GM20431 (cell line): ENCODE results near the gene AFAP1.

Experiments used
- in situ Hi-C: fragments of 300-500 bp; cut with MseI, MboI; formaldehyde crosslinking; loops from one replicate; pipeline ENCODE4 v1.15.0; 2020; ENCODE audit warnings: low sequenced_read_pairs; ENCODE audit not compliant: unreplicated experiment

AFAP1 gene

DNA sequence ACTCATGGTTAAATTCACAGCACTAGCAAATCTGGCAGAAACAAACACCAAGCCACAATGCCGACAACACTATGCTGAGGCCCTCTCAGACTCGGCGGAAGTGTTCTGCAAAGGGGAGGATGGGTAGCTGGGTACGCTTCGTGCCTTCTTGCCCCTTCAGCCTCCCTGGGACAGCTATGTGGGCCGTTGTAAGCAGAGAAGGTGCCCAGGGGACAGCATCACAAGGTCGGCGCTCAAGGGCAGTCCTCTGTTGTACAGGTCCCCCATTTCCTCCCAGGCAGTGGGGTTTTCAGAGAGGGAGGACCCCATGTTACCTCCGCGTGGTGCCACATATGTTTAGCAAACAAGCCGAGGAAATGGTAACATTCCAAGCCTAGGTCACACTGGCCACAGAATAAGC is 173.6 kb downstream of the AFAP1 start:
- in situ Hi-C loops, result no loop called here

DNA sequence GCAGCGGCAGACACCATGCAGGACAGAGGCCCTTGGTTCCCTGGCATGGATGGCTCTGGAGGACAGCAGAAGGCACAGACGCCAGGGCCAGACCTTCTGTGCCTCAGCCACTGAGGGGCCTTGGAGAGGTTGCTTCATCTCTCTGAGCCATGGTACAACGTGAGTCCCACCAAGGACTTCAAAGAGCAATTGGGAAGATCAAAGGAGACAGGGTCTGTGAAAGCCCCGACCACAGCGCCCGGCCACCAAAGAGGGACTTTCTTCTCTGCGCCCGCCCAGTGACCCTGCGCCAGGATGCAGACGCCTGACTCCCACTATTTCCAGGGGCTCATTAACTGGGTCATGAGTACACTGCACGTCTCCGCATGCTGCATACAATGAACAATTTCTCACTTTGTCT is 174.0 kb downstream of the AFAP1 start:
- in situ Hi-C loops, result no loop called here

DNA sequence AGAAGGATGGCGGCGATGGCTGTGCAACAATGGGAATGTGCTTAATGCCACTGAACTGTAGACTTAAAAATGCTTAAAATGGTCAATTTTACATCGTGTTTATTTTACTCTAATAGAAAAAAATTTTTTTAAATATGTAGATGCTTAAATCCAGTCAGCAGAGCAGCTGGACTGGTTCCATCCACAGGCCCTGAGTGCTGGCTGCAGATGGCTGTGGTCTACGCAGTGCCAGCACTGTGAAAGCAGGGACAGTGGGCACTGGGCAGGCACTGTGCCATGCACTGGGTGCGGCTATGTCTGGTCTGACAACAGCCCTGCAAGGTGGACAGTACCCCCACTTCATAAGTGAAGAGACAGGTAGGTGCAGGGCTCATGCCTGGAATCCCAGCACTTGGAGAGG is 175.2 kb downstream of the AFAP1 start:
- in situ Hi-C loops, result no loop called here

DNA sequence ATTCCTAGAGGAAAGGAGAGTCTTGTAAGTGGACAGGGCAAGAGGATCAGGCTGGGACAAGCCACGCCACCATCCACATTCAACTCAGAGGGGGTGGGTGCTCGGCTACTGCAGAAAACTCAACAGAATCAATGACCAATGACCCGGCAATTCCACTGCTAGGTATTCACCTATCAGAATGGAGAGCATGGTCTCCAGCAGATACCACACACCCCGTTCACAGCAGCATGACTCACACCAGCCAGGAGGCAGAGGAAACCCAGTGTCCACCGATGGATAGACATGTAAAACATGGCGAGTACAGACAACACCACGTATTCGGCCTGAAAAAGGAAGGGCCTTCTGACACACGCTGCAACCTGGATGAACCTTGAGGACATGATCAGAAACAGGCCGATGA is 175.9 kb downstream of the AFAP1 start:
- in situ Hi-C loops, result no loop called here

DNA sequence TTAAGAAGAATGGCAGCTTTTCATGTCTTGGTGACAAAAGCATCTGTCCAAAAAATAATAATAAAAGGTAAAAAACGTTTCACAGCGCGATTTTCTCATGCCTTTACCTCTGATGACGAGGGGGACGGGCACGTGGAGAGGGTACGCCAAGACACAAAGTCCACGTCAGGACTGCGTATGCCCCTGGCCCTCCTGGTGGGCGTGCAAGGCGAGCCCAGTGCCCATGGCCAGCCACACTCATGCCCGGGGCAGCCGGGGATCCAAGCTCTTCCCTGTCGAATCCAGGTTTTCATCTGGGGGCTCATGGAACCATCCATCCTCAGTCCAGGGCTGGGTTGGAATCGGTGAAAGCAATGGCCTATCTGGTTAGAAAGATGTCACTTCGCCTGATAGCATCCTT is 176.6 kb downstream of the AFAP1 start:
- in situ Hi-C loops, result no loop called here

DNA sequence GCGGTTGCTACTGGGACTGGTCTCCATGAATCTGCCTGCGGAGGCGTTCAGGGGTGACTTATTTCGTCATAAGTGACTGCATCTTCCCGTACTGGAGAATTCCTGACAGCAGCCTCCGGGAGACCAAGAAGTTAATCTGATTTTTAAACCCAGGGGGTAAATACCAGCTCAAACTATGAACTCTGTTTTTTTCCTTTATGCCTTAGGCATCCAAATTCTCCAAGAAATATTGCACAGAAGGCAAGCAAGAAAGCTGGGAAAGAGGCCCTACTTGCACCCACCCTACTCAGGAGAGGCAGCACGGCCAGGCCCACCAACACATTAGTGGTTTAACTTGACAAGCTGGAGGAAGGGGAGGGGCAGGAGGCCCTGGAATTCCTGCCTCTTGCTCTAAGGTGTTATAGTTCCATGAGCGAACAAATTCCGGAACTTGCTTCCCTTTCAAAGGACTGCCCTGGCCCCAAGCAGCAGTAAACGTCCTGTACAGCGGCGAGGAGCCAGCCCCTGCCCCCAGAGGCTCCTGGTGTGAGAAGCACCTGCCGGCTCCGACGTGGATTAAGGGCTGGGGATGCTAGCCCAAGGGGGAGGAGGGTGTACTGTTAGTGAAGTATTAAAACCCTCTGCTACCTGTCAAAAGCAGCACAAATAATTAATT is 177.2 kb downstream of the AFAP1 start:
- in situ Hi-C loops, result no loop called here

DNA sequence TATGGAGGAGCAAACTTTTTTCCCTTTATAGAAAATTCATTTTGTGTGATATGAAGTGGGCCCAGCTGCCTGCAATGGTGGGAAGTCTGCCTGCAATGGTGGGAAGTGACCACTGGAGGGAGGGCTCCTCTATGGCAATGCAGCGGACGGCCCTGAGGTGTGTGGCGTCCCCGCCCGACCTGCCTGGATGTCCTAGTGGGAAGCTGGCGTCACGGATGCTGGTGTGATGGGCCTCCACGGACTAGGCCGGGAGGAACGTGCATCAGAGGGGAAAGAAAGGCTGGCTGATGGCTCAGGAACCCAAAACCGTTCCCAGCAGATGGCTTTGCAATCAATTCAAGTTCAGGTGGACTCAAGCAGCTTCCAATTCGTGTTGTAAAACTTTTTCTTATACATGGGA is 177.9 kb downstream of the AFAP1 start:
- in situ Hi-C loops, result no loop called here

DNA sequence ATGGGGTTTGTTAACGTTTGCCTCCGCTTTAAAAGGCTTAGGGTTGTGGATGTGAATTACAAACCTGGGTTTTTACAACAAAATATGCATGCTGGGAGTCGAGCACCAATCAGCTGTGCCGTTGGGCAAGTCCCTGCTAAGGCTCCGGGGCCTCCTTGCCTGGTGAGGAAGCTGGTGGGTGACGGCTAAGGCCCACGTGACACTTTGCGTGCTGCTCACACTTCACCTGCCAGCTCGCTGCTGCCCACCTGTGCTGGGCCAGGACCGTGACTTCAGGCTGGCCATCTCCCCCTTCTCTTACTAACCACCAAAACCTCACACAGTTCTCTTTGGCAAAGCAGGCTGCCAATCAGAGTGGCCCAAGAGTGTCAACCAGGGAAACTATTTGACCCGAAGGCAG is 178.3 kb downstream of the AFAP1 start:
- in situ Hi-C loops, result no loop called here

DNA sequence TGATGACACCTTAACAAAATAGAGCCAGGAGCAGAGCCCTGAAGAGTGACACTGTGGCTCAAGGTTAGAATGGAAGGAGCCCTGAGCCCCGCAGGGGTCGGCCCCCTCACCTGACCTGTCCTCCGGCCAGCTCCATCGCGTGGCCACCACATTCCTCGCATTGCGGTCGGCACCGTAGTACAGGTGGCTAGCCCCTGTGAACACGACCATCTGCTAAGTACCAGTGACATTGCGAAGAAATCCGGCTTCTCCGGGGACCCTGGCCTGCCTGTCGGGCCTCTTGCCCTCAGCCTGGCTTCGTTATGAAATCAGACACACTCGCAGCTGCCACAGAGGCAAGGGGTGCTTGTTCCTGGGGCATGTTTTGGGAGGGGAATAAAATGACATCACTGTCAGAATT is 179.0 kb downstream of the AFAP1 start:
- in situ Hi-C loops, result no loop called here

DNA sequence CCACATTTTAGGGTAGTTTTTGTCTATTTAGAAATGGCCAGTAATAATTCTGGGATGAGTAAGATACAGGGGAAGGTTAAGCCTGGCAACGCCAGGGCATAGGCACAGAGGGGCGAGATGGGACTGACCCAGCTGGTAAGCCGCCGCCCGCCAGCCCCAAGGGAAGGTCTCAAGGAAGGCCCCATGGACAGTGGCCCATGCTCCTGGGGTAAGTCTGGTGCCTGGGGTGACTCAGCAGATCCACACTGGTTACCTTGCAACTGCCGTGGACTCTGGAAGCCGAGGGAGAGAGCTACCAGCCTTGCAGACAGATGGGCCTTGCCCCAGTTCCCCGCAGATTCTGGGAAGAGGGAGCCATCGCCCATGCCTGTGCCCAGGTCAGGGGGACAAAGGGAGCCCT is 179.4 kb downstream of the AFAP1 start:
- in situ Hi-C loops, result no loop called here

DNA sequence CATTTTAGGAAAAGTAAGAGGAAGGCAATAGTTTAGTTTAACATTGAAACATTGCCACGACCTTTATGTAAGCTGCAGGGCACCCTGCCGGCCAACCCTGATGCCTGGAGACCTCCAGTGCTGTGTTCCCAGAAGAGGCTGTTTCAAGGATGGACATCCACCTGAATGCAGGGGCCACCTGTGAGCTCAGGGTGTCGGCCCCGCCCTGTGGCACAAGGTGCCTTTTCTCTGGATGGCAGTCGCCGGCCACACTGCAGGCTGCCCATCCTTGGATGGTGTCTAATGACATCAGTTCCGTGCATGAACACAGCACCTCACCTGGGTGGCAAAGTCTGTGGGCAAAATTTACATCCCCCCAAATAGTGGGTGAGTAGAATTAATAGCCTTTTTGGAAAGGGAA is 180.0 kb downstream of the AFAP1 start:
- in situ Hi-C loops, result no loop called here

DNA sequence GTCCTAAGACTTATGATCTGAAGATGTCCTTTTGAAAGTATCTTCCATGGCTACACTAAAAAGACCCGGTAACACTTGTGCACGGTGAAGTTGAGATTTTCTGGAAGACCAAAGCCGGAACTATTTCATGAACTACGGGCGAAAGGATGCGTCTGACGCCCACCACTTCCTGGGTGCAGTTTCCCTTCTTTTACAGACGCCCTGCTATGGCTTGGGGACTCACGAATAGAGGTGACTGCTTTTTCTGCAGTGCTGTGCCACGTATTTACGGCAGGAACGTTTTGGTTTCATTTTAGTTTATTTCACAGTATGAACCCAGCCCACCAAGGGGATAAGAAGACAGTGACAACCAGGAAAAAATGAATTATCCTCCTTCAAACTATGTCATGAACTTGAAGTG is 180.4 kb downstream of the AFAP1 start:
- in situ Hi-C loops, result no loop called here

DNA sequence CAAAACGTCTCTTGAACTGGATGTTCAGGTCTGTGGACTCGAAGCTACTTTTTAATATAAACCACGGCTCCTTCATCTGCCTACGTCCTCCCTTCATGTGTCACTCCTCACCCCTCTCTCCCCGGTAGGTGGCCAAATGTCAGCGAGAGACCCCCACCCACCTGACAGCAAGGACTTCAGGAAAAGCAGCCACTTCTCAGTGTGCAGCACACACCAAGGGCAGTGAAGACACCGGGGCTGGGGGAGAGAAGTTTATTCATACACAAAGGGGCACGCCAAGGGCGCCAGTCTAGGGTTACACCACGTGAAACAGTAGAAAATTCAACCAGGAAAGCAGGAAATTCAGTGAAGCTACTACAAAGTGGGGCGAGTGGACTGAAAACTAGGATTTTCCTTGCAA is 181.2 kb downstream of the AFAP1 start:
- in situ Hi-C loops, result no loop called here

DNA sequence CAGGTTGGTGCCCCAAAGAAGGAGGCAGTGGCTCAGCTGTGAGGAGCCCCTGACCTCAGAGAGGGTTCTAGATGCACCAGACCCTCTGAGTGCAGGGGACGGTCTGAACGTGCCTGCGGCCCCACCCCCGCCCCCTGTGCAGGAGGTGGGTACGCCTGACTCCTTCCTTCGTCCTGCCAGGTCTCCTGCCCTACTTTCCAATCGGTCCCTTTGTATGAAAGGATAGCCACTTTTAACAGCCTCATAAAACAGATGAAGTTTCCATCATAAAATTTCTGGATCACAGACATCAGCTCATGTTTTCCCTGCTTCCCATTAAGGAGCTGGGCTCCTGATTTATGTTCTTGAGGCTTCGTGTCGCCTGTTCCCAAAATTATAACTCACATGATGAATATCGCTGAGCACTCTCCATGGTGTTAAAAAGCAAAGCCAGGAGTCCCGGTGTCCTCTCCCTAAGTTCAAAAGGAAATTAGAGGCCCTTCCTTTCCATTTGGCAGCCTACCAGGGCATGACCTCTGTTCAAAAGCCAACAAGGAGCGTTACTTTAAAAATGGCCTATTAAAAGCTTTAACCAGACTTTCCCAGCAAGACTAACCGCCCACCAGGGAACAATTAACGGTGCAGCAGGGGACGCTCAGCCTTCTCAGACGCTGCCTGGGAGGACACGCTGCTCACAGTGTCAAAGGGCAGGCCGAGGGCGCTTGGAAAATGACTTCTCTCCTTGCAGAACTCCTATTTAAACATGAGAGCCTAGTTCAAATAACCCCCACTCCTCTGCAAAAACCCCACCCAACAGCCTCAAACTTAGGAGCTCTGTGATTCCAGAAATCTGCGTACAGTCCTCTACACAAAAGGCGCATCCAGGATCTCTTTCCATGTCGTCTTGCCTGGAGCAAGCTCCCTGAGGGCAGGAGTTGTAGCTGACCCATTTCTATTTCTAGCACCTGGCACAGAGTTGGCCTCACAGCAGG is 181.9 kb downstream of the AFAP1 start:
- in situ Hi-C loops, result no loop called here

DNA sequence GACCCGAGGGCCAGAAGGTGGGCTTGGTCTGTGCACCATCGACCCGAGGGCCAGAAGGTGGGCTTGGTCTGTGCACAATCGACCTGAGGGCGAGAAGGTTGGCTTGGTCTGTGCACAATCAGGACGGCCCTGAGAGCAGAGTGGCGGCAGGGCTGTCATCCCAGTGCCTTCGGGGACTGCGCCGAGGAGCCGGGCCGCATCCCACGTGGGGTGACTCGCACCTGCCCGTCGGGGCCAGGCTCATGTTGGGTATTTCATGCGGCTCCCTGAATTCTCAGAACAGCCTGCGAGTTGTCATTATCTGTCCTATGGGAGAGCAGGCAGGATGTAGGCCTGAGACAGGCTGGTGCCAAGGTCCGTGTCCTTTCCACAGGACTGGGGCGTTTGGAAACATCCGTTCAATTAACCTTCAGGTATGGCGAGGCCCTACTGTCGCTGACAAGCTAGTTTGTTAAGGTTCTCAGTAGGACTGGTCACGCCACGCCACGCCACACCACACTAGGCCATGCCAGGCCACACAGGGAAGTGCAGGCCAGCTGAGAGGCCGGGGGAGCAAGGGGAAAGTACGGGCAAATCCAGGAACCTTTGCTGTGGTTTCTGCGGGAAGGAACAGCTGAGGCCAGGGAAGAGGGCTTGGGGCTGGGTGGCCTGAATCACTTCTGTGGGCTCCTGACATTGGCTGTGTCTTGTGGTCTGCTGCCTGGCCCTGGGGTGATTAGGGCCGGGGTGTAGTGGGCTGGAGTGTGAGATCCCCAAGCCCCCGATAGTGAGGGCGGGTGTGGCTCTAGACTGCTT is 182.9 kb downstream of the AFAP1 start:
- in situ Hi-C loops, result no loop called here

DNA sequence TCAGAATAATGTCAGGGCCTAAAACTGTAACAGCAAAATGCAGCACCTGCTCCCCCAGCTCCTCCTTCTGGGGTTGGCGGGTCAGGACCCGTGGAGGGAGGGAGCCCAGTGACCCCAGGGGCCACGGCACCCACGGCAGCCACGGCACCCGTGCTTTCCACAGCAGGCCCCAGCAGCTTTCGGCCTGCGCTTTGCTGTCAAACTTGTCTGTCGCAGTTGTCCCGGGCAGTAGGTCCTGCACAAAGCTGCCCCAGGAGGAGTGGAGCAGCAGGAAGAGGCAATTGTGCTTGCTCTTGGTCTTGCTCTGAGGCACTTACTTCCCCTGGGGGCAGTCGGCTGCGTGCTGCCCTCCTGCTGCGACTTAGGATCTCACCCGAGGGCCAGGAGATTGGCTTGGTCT is 183.6 kb downstream of the AFAP1 start:
- in situ Hi-C loops, result no loop called here

DNA sequence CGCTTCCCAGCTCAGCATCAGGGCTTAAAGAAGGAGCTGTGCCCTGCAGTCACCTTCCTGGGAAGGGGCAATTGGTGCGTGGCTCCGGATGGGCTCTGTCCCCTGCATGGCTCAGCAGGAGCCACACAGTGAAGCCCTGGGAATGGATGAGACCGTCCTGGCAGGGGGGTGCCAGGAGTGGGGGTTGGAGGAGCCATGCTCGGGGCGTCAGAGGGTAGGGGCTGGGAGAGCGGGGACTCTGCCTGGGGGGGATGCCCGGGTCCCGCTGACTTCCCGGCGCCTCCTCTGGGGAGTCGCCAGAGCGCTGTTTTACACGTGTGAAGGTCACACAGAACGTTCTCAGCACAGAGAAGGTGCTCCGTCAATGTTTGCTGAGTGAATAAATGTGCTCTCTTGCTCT is 184.1 kb downstream of the AFAP1 start:
- in situ Hi-C loops, result no loop called here

DNA sequence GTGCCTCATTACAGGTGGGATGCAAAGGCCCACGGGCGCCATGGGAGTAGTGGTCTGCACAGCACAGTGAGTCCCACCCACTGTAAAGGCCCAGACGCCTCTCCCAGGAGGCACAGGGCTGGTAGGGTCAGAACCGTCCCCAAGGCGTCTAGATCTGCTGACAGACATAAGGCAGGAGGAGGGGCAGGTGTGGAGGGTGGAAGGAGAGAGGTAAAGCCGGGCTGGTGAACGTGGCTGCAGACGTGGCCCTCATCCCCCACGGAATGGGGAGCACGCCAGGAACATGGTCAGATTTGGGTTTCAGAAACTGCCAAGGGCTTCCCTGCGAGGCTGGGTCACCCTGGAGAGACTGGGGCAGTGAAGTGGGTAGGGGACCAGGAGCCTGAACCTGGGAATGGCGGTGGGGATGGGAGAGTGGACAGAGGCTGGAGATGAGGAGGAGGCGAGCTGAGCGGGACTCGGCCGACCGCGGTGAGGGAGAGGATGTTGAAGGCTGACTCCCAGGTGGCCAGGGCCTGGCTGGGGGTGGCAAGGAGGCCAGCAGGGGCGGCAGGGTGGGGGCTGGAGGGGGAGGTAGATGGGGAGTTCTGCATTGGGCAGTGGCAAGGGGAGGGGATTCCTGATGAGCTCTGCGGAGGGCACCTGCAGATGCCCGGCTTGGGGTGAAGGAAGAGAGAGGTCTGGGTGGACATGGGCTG is 184.9 kb downstream of the AFAP1 start:
- in situ Hi-C loops, result no loop called here

DNA sequence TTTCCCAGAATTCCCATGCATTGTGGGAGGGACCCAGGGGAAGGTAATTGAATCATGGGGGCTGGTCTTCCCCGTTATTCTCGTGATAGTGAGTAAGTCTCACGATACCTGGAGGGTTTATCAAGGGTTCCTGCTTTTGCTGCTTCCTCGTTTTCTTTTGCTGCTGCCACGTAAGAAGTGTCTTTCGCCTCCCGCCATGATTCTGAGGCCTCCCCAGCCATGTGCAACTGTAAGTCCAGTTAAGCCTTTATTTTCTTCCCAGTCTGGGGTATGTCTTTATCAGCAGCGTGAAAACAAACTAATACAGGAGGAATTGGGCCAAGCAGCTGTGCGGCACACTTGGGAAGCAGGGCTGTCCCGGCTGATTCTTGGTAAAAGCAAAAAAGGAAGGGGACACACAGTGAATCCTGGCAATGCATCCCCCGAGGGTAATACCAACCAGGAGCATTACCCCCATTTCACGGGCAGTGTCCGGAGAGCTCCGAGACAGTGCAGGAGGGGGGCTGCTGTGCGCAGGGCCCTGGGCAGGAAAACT is 185.7 kb downstream of the AFAP1 start:
- in situ Hi-C loops, result no loop called here

DNA sequence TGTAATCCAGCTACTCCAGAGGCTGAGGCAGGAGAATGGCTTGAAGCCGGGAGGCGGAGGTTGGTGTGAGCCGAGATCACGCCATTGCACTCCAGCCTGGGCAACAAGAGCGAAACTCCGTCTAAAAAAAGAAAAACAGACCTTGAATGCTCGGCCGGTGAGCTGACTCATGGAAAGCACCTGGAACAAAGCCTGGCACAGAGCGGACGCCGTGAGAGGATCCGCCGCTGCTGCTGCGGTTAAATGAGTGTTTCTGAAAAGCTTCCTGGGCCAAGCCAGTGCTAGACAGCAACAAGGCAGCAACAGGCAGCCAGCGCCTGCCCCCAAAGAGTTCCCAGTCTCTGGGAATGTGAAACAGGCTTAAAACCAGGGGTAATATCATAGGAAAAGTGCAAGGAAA is 186.4 kb downstream of the AFAP1 start:
- in situ Hi-C loops, result no loop called here
